ENCODE data around the gene ERC2. TPM values are rescaled to one million over a fixed set of nuclear protein-coding genes. Genes with fewer than 3 reads are reported as not detected.

The ERC2 gene
- total and polyA plus RNA-seq, 2 donors (not counting 3 experiments of a cell fraction or from before 2014, with no cell fraction given): 5.6 to 15.5 TPM

- H2AFZ ChIP-seq (ENCODE audit: low read depth, low read length): no peak overlapping the region
- CTCF ChIA-PET: no interaction called here
- H3K9ac ChIP-seq (replicated peaks; ENCODE audit: extremely low read depth, insufficient read depth, low read length): no peak overlapping the region
- TF ChIP-seq POLR2AphosphoS5 (IDR thresholded peaks at IDR 0.05; ENCODE audit: insufficient read depth, low read depth, low read length) (no peak), CTCF (IDR thresholded peaks at IDR 0.05; ENCODE audit: extremely low read depth in 1 of 2, insufficient read depth in 1 of 2, low read depth in 1 of 2, low read length in 2 of 2) (no peak), MYC (IDR thresholded peaks at IDR 0.05; ENCODE audit: low read depth, low read length) (no peak), GATA2 (IDR thresholded peaks at IDR 0.05; ENCODE audit: insufficient read depth, insufficient read length, low read depth, low read length) (no peak), JUN (IDR thresholded peaks at IDR 0.05; ENCODE audit: borderline replicate concordance, insufficient read depth, insufficient read length, low read depth) (no peak), POLR2A (IDR thresholded peaks at IDR 0.05; ENCODE audit: low read depth, low read length) (no peak), FOS (IDR thresholded peaks at IDR 0.05; ENCODE audit: borderline replicate concordance, insufficient read depth, low read length) (no peak), EZH2 (IDR thresholded peaks at IDR 0.05; ENCODE audit: borderline replicate concordance, low read depth, low read length, severe bottlenecking) (no peak), MAX (IDR thresholded peaks at IDR 0.05; ENCODE audit: insufficient read depth, insufficient read length) (no peak)
- FAIRE-seq: no peak
- POLR2A ChIA-PET: no interaction called here
- no peaks in the 10 kb centered on the region for H4K20me1 ChIP-seq (replicated peaks; ENCODE audit: control insufficient read depth, extremely low read depth, insufficient read depth, low read length)
- H3K4me2 ChIP-seq (ENCODE audit: insufficient read depth, low read length): no peak overlapping the region
- H3K27me3 ChIP-seq (ENCODE audit: control insufficient read depth in 2 of 2, insufficient read depth in 2 of 2, low read length in 2 of 2): no peaks in the 10 kb centered on the region
- no peaks in the 10 kb centered on the region for H3K4me1 ChIP-seq (ENCODE audit: control insufficient read depth, extremely low read depth, insufficient read depth, low read length)
- H3K27ac ChIP-seq (ENCODE audit: insufficient read depth, low read depth, low read length): no peak overlapping the region
- H3K9me1 ChIP-seq (replicated peaks; ENCODE audit: control insufficient read depth, extremely low read depth, insufficient read depth, low read length): no peaks in the 10 kb centered on the region
- H3K4me3 ChIP-seq (replicated peaks in 1 of 3; ENCODE audit: insufficient read depth in 1 of 3, low read depth in 1 of 3, low read length in 3 of 3): no peak overlapping the region
- intact Hi-C loops (cut with micrococcal nuclease) (no loop called here), dilution Hi-C loops (cut with MboI; ENCODE audit: extremely low pct_ligation_motif_present, low sequenced_read_pairs) (no loop called here)
- H3K9me3 ChIP-seq (replicated peaks; ENCODE audit: control insufficient read depth, insufficient read depth, low read length): no peaks in the 10 kb centered on the region
- H3K79me2 ChIP-seq (ENCODE audit: control insufficient read depth, insufficient read depth, low read length): no peaks in the 10 kb centered on the region
- no peaks in the 10 kb centered on the region for H3K36me3 ChIP-seq (ENCODE audit: control insufficient read depth in 2 of 2, extremely low read depth in 1 of 2, insufficient read depth in 2 of 2, low read length in 2 of 2)
- BruUV-seq (replicated peaks): no TSS peak
- no peak for DNase-seq (ENCODE audit: low read depth, low spot score)
Observed at GRCh38 chr3:56406826-56407515, 61.3 kb downstream of the ERC2 start.
